Type B pancreatic cell (in vitro differentiated cells): ENCODE results near the gene ADCY9. TPM values are rescaled to one million over a fixed set of nuclear protein-coding genes. Genes with fewer than 3 reads are reported as not detected.
"Not testable (repeated sequence)": the region's sequence is repeated elsewhere in the genome, so short reads cannot be mapped to it uniquely, and the experiment has no call there.

Source experiments
- DNase-seq: peaks from one replicate; pipeline ENCODE4 v3.0.0; 2021; ENCODE audit warnings: mixed read lengths; ENCODE audit not compliant: unreplicated experiment; ENCODE audit errors: extremely low spot score
- H3K27ac Mint-ChIP-seq: 2 replicates; pipeline ENCODE4 v1.8.0; 2021; ENCODE audit warnings: mild to moderate bottlenecking, mixed read lengths
- H3K27me3 Mint-ChIP-seq: 2 replicates; pipeline ENCODE4 v1.8.0; 2021; ENCODE audit warnings: mixed read lengths
- H3K36me3 Mint-ChIP-seq: 2 replicates; pipeline ENCODE4 v1.8.0; 2021; ENCODE audit warnings: mixed read lengths
- H3K4me1 Mint-ChIP-seq: one replicate; pipeline ENCODE4 v1.8.0; 2021; ENCODE audit warnings: mixed read lengths; ENCODE audit not compliant: unreplicated experiment
- H3K4me3 Mint-ChIP-seq: 2 replicates; pipeline ENCODE4 v1.8.0; 2021; ENCODE audit warnings: mild to moderate bottlenecking, mixed read lengths
- H3K9me3 Mint-ChIP-seq: 2 replicates; pipeline ENCODE4 v1.8.0; 2021; ENCODE audit warnings: mixed read lengths
- total RNA-seq: library from RNA; stranded (reverse); gene quantifications from 2 replicates; pipeline ENCODE4 v1.2.1, GENCODE V29; 2021; ENCODE audit warnings: low replicate concordance
- TF ChIP-seq, protein P1 (sequence below): fragments of 200-600 bp; sonication (generic); conservative IDR thresholded peaks from 2 replicates; pipeline ENCODE4 v1.5.0; 2021; ENCODE audit warnings: antibody characterized with exemption, mild to moderate bottlenecking

The ADCY9 gene
- total RNA-seq, 1 donor from 2014 or later = 13.9 TPM

GRCh38 chr16:3938471-3938842 lies 177.8 kb downstream of the ADCY9 start:
- Mint-ChIP-seq H3K4me3 (no peak overlapping the region), H3K27ac (no peak overlapping the region), H3K36me3 (no peaks in the 10 kb centered on the region), H3K4me1 (no peaks in the 10 kb centered on the region), H3K9me3 (no peaks in the 10 kb centered on the region), H3K27me3 (no peaks in the 10 kb centered on the region)
- DNase-seq = no peak
- TF ChIP-seq, protein P1, sequence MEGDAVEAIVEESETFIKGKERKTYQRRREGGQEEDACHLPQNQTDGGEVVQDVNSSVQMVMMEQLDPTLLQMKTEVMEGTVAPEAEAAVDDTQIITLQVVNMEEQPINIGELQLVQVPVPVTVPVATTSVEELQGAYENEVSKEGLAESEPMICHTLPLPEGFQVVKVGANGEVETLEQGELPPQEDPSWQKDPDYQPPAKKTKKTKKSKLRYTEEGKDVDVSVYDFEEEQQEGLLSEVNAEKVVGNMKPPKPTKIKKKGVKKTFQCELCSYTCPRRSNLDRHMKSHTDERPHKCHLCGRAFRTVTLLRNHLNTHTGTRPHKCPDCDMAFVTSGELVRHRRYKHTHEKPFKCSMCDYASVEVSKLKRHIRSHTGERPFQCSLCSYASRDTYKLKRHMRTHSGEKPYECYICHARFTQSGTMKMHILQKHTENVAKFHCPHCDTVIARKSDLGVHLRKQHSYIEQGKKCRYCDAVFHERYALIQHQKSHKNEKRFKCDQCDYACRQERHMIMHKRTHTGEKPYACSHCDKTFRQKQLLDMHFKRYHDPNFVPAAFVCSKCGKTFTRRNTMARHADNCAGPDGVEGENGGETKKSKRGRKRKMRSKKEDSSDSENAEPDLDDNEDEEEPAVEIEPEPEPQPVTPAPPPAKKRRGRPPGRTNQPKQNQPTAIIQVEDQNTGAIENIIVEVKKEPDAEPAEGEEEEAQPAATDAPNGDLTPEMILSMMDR = no peak

- H3K4me1 Mint-ChIP-seq = no peaks in the 10 kb centered on the region
- no peak overlapping the region for H3K4me3 Mint-ChIP-seq
- DNase-seq = no peak
- H3K36me3 Mint-ChIP-seq = no peaks in the 10 kb centered on the region
- no peaks in the 10 kb centered on the region for H3K27me3 Mint-ChIP-seq
- no peaks in the 10 kb centered on the region for H3K9me3 Mint-ChIP-seq
- TF ChIP-seq, protein P1 = no peak
- no peak overlapping the region for H3K27ac Mint-ChIP-seq
These were observed 179.0 kb downstream of the ADCY9 start for GRCh38 chr16:3937066-3937875.

- TF ChIP-seq, protein P1 = no peak
- Mint-ChIP-seq H3K36me3 (no peaks in the 10 kb centered on the region), H3K4me3 (no peak overlapping the region), H3K9me3 (no peaks in the 10 kb centered on the region), H3K27me3 (no peaks in the 10 kb centered on the region), H3K27ac (no peak overlapping the region), H3K4me1 (no peaks in the 10 kb centered on the region)
- DNase-seq = no peak
These were observed 180.3 kb downstream of the ADCY9 start for GRCh38 chr16:3935921-3936320.

GRCh38 chr16:3934491-3935181 lies 181.6 kb downstream of the ADCY9 start:
- H3K27ac Mint-ChIP-seq = no peak overlapping the region
- no peaks in the 10 kb centered on the region for H3K36me3 Mint-ChIP-seq
- no peak overlapping the region for H3K4me3 Mint-ChIP-seq
- DNase-seq = no peak
- H3K9me3 Mint-ChIP-seq = no peaks in the 10 kb centered on the region
- H3K27me3 Mint-ChIP-seq = no peaks in the 10 kb centered on the region
- H3K4me1 Mint-ChIP-seq = no peaks in the 10 kb centered on the region
- TF ChIP-seq, protein P1 = no peak

- DNase-seq, H3K9me3 Mint-ChIP-seq, H3K36me3 Mint-ChIP-seq, H3K27ac Mint-ChIP-seq, H3K4me3 Mint-ChIP-seq, H3K27me3 Mint-ChIP-seq, H3K4me1 Mint-ChIP-seq: not testable (repeated sequence)
These were observed 189.1 kb downstream of the ADCY9 start for GRCh38 chr16:3927147-3927546.

DNA sequence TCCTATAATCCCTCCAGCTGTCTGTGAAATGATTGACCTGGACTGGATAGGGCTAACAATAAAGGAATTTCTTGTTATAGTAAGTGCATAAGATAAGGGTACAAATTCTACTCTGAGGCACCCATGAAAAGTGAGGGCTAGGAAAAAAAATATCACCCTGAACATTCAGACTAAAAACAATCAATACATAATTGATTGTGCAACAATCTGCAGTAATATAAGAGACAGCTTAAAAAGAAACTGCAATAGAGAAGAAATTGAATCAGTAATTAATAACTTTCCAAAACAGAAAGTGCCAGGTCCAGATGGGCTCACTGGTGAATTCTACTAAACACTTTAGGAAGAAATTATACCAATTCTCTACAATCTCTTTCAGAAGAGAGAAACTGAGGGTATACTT lies 191.5 kb downstream of the ADCY9 start:
- no peaks in the 10 kb centered on the region for H3K4me1 Mint-ChIP-seq
- H3K36me3 Mint-ChIP-seq = no peaks in the 10 kb centered on the region
- TF ChIP-seq, protein P1 = no peak
- no peaks in the 10 kb centered on the region for H3K27me3 Mint-ChIP-seq
- DNase-seq = no peak
- H3K9me3 Mint-ChIP-seq = no peaks in the 10 kb centered on the region
- H3K27ac Mint-ChIP-seq = no peak overlapping the region
- no peak overlapping the region for H3K4me3 Mint-ChIP-seq
